Fibroblast of pulmonary artery (primary cell): ENCODE results near the gene BANF2.
A peak's percentile ranks its signal among the peaks of the same experiment; 100 is the strongest.

ENCODE experiments used
- DNase-seq: peaks from one replicate; pipeline ENCODE4 v3.0.0-alpha.2; 2010; ENCODE audit warnings: low read depth
- H3K4me3 ChIP-seq: replicated peaks from 2 replicates; pipeline ENCODE4 v1.5.1; 2011; ENCODE audit warnings: low read depth, mild to moderate bottlenecking, control low read depth, low read length, moderate library complexity
- TF ChIP-seq, protein P1 (sequence below): IDR thresholded peaks from 2 replicates; pipeline ENCODE4 v1.5.1; 2011; ENCODE audit warnings: mild to moderate bottlenecking, control low read depth, low read length, inconsistent platforms; ENCODE audit errors: missing control alignments

The BANF2 gene

DNA sequence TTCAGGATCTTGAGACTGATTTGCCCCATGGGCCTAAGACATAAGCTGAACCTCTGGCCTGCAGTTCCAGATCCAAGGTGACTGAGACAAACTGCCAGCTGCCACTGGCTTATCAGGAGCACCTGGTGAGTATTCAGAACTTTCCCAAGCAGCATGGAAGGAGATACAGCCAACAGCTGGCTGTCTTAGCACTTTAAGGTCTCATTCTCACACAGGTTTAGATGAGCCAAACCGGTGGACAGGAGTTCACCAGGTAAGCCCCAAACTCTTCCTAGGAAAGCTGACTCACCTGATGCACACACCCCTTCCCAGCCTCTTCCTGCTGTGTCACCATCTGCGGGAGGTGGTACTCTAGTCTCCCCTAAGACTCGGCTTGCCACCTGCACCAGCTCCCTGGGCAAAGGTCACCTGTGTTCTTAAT is at the start of gene BANF2:
Gene BANF2 (plus strand): TSS at position 36 of the 421 bp plus-strand sequence. CDS start 25,060 bp downstream, outside the sequence.
- DNase-seq: no peak
- no peak within 1 kb of the TSS for H3K4me3 ChIP-seq
- TF ChIP-seq, protein P1, sequence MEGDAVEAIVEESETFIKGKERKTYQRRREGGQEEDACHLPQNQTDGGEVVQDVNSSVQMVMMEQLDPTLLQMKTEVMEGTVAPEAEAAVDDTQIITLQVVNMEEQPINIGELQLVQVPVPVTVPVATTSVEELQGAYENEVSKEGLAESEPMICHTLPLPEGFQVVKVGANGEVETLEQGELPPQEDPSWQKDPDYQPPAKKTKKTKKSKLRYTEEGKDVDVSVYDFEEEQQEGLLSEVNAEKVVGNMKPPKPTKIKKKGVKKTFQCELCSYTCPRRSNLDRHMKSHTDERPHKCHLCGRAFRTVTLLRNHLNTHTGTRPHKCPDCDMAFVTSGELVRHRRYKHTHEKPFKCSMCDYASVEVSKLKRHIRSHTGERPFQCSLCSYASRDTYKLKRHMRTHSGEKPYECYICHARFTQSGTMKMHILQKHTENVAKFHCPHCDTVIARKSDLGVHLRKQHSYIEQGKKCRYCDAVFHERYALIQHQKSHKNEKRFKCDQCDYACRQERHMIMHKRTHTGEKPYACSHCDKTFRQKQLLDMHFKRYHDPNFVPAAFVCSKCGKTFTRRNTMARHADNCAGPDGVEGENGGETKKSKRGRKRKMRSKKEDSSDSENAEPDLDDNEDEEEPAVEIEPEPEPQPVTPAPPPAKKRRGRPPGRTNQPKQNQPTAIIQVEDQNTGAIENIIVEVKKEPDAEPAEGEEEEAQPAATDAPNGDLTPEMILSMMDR: no peak

DNA sequence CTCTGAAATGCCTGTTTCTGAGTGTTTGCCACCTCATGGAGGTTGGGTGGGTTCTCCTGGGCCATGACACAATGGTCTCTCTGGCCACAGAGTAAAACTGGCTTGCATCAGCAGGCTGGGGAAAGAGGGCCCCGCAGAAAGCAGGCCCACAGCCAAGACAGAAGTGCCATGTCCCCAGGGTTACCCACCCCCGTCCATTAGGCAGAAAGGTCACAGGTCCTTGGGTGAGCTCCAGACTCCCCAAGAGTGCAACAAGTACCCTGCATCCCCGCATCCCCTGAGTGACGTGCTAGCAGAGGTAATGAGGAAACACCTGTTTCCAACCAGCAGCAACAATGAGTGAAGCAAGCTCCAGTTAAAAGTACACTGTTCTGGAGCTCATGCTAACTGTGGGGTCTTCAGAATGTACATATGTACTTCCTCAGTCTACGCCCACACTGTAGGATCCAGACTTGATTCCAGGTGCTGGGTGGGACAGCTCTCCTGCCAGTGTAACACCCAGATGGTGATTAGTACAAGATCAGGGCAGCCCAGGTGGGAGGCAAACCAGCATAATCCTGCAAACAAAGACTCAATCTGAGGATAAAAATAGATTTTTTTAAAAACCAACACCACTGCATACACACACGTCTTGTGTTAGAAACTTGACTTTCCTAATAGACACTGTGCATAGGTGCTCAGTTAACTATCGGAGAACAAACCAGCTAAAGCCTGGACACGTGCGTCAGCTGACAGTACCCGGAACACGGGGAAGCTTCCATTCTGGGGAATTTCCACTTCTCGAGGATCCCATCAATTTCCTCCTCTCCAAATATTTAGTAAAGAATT is 49.3 kb upstream of the BANF2 start:
- TF ChIP-seq, protein P1: no peak
- no peak overlapping the region for H3K4me3 ChIP-seq
- no peak for DNase-seq

GRCh38 chr20:17651129-17651759 is 48.5 kb upstream of the BANF2 start:
- no peak overlapping the region for H3K4me3 ChIP-seq
- TF ChIP-seq, protein P1: no peak
- DNase-seq: peak; percentile 46

- DNase-seq: no peak
- TF ChIP-seq, protein P1: no peak
- H3K4me3 ChIP-seq: no peak overlapping the region
Measured at GRCh38 chr20:17651760-17652388, 47.9 kb upstream of the BANF2 start.

GRCh38 chr20:17652411-17652810 is 47.4 kb upstream of the BANF2 start:
- DNase-seq: no peak
- H3K4me3 ChIP-seq: no peak overlapping the region
- TF ChIP-seq, protein P1: no peak

DNA sequence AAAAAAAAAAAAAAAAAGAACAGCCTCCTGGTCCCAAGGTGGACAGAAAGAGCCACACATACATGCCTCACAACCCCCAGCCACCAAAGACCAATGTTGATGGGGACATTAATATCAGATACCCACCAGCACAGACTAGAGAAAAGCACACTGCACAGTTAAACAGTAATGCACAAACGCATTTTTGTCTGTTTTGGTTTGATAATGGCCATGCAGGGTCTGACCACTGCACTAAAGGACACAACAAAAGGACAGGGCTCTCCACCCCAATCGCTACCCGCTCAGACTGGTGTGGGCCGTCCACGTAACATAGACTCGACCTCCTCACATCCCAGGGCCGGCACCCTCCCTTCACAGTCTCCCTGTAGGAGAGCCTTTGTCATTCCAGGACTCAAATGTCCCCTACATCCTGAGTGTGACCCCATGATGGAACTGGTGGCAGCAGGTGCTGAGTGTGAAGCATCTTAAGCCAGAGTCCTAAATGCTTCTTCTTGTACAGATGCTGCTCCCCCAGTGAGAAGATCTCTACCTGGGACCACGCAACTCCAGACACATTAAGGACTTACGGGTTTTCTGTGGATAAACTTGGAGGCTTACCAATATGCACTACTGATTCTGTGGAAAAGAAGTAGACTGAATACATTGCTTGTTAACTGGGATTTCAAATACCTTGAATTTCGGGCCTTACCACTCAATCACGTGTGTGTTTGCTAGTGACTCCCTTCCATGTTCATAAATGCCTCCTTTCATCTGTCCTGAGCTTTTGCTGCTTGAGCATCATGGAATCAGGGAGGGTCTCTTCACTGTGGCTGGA is 45.7 kb upstream of the BANF2 start:
- DNase-seq: no peak
- no peak overlapping the region for H3K4me3 ChIP-seq
- TF ChIP-seq, protein P1: no peak
